OCI-LY3 (cell line): ENCODE measurements around the gene RHBDF2.

Source experiments
- H2AFZ ChIP-seq: fragments of 200-600, 300-600 bp; shearing (Covaris generic); 2 replicates; pipeline ENCODE4 v1.6.0; 2014; ENCODE audit warnings: antibody characterized with exemption, low read depth, low read length
- H3K27ac ChIP-seq: fragments of 200-600, 300-600 bp; sonication (generic); 2 replicates; pipeline ENCODE4 v1.5.1; 2014; ENCODE audit warnings: mild to moderate bottlenecking, low read length, moderate library complexity, mixed read lengths
- H3K27me3 ChIP-seq: fragments of 200-600, 300-600 bp; sonication (generic); 2 replicates; pipeline ENCODE4 v1.6.1; 2014; ENCODE audit warnings: low read depth, low read length, mixed read lengths
- H3K36me3 ChIP-seq: fragments of 200-600, 300-600 bp; sonication (generic); replicated peaks from 2 replicates; pipeline ENCODE3; 2014; ENCODE audit warnings: low read depth, low read length, mixed read lengths
- H3K4me1 ChIP-seq: fragments of 300-600, 200-600 bp; sonication (generic); 2 replicates; pipeline ENCODE4 v1.6.1; 2014; ENCODE audit warnings: low read length, mixed read lengths
- H3K4me2 ChIP-seq: fragments of 200-600, 300-600 bp; sonication (generic); 2 replicates; pipeline ENCODE4 v1.6.1; 2014; ENCODE audit warnings: low read length, mixed read lengths
- H3K4me3 ChIP-seq: fragments of 300-600, 200-600 bp; sonication (generic); 2 replicates; pipeline ENCODE4 v1.5.1; 2014; ENCODE audit warnings: antibody characterized with exemption, mild to moderate bottlenecking, low read length, moderate library complexity
- H3K79me2 ChIP-seq: fragments of 300-600, 200-600 bp; shearing (Covaris generic); 2 replicates; pipeline ENCODE4 v1.6.1; 2014; ENCODE audit warnings: mild to moderate bottlenecking, low read length, mixed read lengths
- H3K9ac ChIP-seq: fragments of 300-600, 200-600 bp; shearing (Covaris generic); 2 replicates; pipeline ENCODE4 v1.6.0; 2014; ENCODE audit warnings: mild to moderate bottlenecking, low read length, moderate library complexity
- H3K9me3 ChIP-seq: fragments of 200-600, 300-600 bp; shearing (Covaris generic); 2 replicates; pipeline ENCODE4 v1.6.1; 2014; ENCODE audit warnings: low read length, mixed read lengths; ENCODE audit not compliant: insufficient read depth
- H4K20me1 ChIP-seq: fragments of 200-600, 300-600 bp; sonication (generic); 2 replicates; pipeline ENCODE4 v1.6.1; 2016; ENCODE audit warnings: low read length, mixed read lengths; ENCODE audit not compliant: insufficient read depth
- CTCF ChIP-seq: fragments of 200-600, 300-600 bp; sonication (generic); IDR thresholded peaks from 2 replicates; pipeline ENCODE4 v1.5.1; 2014; ENCODE audit warnings: antibody characterized with exemption, low read length, low read depth
- EZH2phosphoT487 ChIP-seq: fragments of 200-600 bp; shearing (Covaris generic); IDR thresholded peaks from 2 replicates; pipeline ENCODE4 v1.6.1; 2018; ENCODE audit warnings: antibody characterized with exemption, mixed run types, low read depth

Gene RHBDF2

GRCh38 chr17:76544546-76545365, 43.5 kb upstream of the RHBDF2 start:
- Histone ChIP-seq H3K4me2 (no peak overlapping the region), H4K20me1 (no peaks in the 10 kb centered on the region), H3K27ac (no peak overlapping the region), H2AFZ (no peak overlapping the region), H3K27me3 (no peaks in the 10 kb centered on the region), H3K79me2 (no peaks in the 10 kb centered on the region), H3K4me1 (no peaks in the 10 kb centered on the region), H3K4me3 (no peak overlapping the region), H3K9ac (no peak overlapping the region), H3K36me3 (no peaks in the 10 kb centered on the region), H3K9me3 (no peaks in the 10 kb centered on the region)
- TF ChIP-seq EZH2phosphoT487, result no peak
- TF ChIP-seq CTCF, result no peak

- H3K4me3 ChIP-seq, result no peak overlapping the region
- H2AFZ ChIP-seq, result no peak overlapping the region
- H3K9ac ChIP-seq, result no peak overlapping the region
- no peaks in the 10 kb centered on the region for H3K79me2 ChIP-seq
- no peaks in the 10 kb centered on the region for H3K36me3 ChIP-seq
- H3K4me1 ChIP-seq, result no peaks in the 10 kb centered on the region
- no peak overlapping the region for H3K27ac ChIP-seq
- no peaks in the 10 kb centered on the region for H3K27me3 ChIP-seq
- no peaks in the 10 kb centered on the region for H3K9me3 ChIP-seq
- TF ChIP-seq CTCF, result no peak
- no peak for TF ChIP-seq EZH2phosphoT487
- H4K20me1 ChIP-seq, result no peaks in the 10 kb centered on the region
- H3K4me2 ChIP-seq, result no peak overlapping the region
Measured at GRCh38 chr17:76543826-76544545, 42.8 kb upstream of the RHBDF2 start.

GRCh38 chr17:76543482-76543825, 42.2 kb upstream of the RHBDF2 start:
- Histone ChIP-seq H3K36me3 (no peaks in the 10 kb centered on the region), H3K9me3 (no peaks in the 10 kb centered on the region), H2AFZ (no peak overlapping the region), H4K20me1 (no peaks in the 10 kb centered on the region), H3K9ac (no peak overlapping the region), H3K4me1 (no peaks in the 10 kb centered on the region), H3K27me3 (no peaks in the 10 kb centered on the region), H3K4me2 (no peak overlapping the region), H3K4me3 (no peak overlapping the region), H3K79me2 (no peaks in the 10 kb centered on the region), H3K27ac (no peak overlapping the region)
- TF ChIP-seq EZH2phosphoT487 (no peak), CTCF (no peak)

- H3K27ac ChIP-seq, result no peak overlapping the region
- TF ChIP-seq CTCF (no peak), EZH2phosphoT487 (no peak)
- H3K36me3 ChIP-seq, result no peaks in the 10 kb centered on the region
- H4K20me1 ChIP-seq, result no peaks in the 10 kb centered on the region
- H3K4me1 ChIP-seq, result no peaks in the 10 kb centered on the region
- no peaks in the 10 kb centered on the region for H3K9me3 ChIP-seq
- H2AFZ ChIP-seq, result no peak overlapping the region
- H3K4me2 ChIP-seq, result no peak overlapping the region
- no peaks in the 10 kb centered on the region for H3K79me2 ChIP-seq
- H3K4me3 ChIP-seq, result no peak overlapping the region
- no peaks in the 10 kb centered on the region for H3K27me3 ChIP-seq
- no peak overlapping the region for H3K9ac ChIP-seq
Measured at GRCh38 chr17:76542984-76543383, 41.8 kb upstream of the RHBDF2 start.
